Caco-2 (cell line): ENCODE results near the gene HNRNPM. TPM values are rescaled to one million over a fixed set of nuclear protein-coding genes. Genes with fewer than 3 reads are reported as not detected.

Experiments
- BruUV-seq: library from RNA; stranded (reverse); fragments of 400-500 nt; replicated peaks from 2 replicates; lab custom pipeline; 2021; lab: Mats Ljungman, UMichigan
- CTCF ChIA-PET: fragments of 300-600 bp; sonication (Branson Sonifier 250); formaldehyde crosslinking; loops from one replicate; lab custom pipeline; 2022; ENCODE audit warnings: antibody characterized with exemption; lab: Charles Lee
- POLR2A ChIA-PET: fragments of 300-600 bp; sonication (Branson Sonifier 250); formaldehyde crosslinking; loops from one replicate; lab custom pipeline; 2022; ENCODE audit warnings: antibody characterized with exemption; lab: Charles Lee
- DNase-seq, 2 experiments: peaks; one replicate each; pipeline versions ENCODE4 v3.0.0 to v3.0.0-alpha.2; 2020 to 2022
- H3K27me3 ChIP-seq: replicated peaks from 2 replicates; pipeline ENCODE4 v1.6.0; 2011; ENCODE audit warnings: low read length; ENCODE audit not compliant: control insufficient read depth, insufficient read depth
- H3K36me3 ChIP-seq: 2 replicates; pipeline ENCODE4 v1.5.1; 2011; ENCODE audit warnings: low read length; ENCODE audit not compliant: control insufficient read depth, insufficient read depth
- H3K4me1 ChIP-seq: fragments of 250-450 bp; sonication (Bioruptor Pico); 2 replicates; pipeline ENCODE4 v1.5.1; 2020; ENCODE audit warnings: mild to moderate bottlenecking
- H3K4me3 ChIP-seq: 2 replicates; pipeline ENCODE4 v1.5.1; 2011; ENCODE audit warnings: low read depth, mild to moderate bottlenecking, control low read depth, low read length
- H3K9me3 ChIP-seq: fragments of 250-450 bp; sonication (Bioruptor Pico); 2 replicates; pipeline ENCODE4 v1.5.1; 2020; ENCODE audit warnings: mild to moderate bottlenecking, moderate library complexity
- H3K27ac Mint-ChIP-seq: one replicate; pipeline ENCODE4 v1.8.0; 2022; ENCODE audit warnings: mixed read lengths; ENCODE audit not compliant: unreplicated experiment
- H3K27me3 Mint-ChIP-seq: one replicate; pipeline ENCODE4 v1.8.0; 2022; ENCODE audit warnings: mixed read lengths; ENCODE audit not compliant: insufficient read depth, unreplicated experiment
- H3K36me3 Mint-ChIP-seq: one replicate; pipeline ENCODE4 v1.8.0; 2022; ENCODE audit warnings: mild to moderate bottlenecking, mixed read lengths; ENCODE audit not compliant: insufficient read depth, unreplicated experiment
- H3K4me1 Mint-ChIP-seq: one replicate; pipeline ENCODE4 v1.8.0; 2022; ENCODE audit warnings: low read depth, mixed read lengths; ENCODE audit not compliant: unreplicated experiment
- H3K4me3 Mint-ChIP-seq: one replicate; pipeline ENCODE4 v1.8.0; 2022; ENCODE audit warnings: mild to moderate bottlenecking, moderate library complexity, mixed read lengths; ENCODE audit not compliant: unreplicated experiment
- H3K9me3 Mint-ChIP-seq: one replicate; pipeline ENCODE4 v1.8.0; 2022; ENCODE audit warnings: mixed read lengths; ENCODE audit not compliant: unreplicated experiment
- intact Hi-C: fragments of 100-400 bp; cut with micrococcal nuclease; formaldehyde crosslinking; loops from one replicate; pipeline ENCODE4 v1.10.0; 2022; ENCODE audit not compliant: unreplicated experiment
- total RNA-seq: library from RNA; stranded (reverse); gene quantifications from 2 replicates; pipeline ENCODE4 v1.2.3, GENCODE V29; 2022
- TF ChIP-seq, protein P1 (sequence below), 2 experiments: fragments of 200-600 bp in 1 of 2; IDR thresholded peaks; 1 replicate in 1 of 2; 2 replicates in 1 of 2; pipeline versions ENCODE4 v1.5.1 to v1.8.0; 2011 to 2022; ENCODE audit warnings: antibody characterized with exemption in 1 of 2, control low read depth in 1 of 2, inconsistent platforms in 1 of 2, low read depth in 1 of 2, low read length in 1 of 2, mild to moderate bottlenecking in 1 of 2, moderate library complexity in 1 of 2; ENCODE audit not compliant: insufficient read depth in 1 of 2, severe bottlenecking in 1 of 2, unreplicated experiment in 1 of 2

The HNRNPM gene
- total RNA-seq, 1 experiment from 2014 or later: 271 TPM

DNA sequence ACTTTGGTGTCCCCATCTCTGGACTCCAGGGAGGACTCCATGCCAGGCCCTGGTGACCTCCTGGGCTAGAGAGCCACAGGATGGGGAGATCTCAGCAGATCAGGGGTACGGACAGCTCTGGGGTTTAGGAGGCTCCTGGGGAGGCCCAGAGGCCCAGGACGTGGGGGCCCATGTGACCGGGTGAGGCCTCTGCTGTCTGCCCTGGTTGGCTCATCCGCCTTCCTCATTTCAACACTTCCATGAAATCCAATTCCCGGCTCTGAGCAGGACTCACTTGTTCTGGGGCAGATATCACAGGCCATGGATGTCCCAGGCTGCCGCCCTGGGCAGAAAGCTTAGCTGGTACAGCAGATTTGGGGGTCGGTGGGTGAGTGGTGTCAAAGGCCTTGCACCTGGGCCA lies 58.7 kb downstream of the HNRNPM start:
- Mint-ChIP-seq H3K4me1 (no peaks in the 10 kb centered on the region), H3K27ac (no peak overlapping the region), H3K9me3 (no peaks in the 10 kb centered on the region), H3K27me3 (no peaks in the 10 kb centered on the region), H3K36me3 (peaks cover 28% of the 10 kb centered on the region), H3K4me3 (no peak overlapping the region)
- H3K36me3 ChIP-seq: no peaks in the 10 kb centered on the region
- H3K4me1 ChIP-seq: 0 out of 2 replicates have a peak, but pooled peaks cover 3% of the 10 kb centered on the region
- TF ChIP-seq, protein P1, sequence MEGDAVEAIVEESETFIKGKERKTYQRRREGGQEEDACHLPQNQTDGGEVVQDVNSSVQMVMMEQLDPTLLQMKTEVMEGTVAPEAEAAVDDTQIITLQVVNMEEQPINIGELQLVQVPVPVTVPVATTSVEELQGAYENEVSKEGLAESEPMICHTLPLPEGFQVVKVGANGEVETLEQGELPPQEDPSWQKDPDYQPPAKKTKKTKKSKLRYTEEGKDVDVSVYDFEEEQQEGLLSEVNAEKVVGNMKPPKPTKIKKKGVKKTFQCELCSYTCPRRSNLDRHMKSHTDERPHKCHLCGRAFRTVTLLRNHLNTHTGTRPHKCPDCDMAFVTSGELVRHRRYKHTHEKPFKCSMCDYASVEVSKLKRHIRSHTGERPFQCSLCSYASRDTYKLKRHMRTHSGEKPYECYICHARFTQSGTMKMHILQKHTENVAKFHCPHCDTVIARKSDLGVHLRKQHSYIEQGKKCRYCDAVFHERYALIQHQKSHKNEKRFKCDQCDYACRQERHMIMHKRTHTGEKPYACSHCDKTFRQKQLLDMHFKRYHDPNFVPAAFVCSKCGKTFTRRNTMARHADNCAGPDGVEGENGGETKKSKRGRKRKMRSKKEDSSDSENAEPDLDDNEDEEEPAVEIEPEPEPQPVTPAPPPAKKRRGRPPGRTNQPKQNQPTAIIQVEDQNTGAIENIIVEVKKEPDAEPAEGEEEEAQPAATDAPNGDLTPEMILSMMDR (IDR thresholded peaks at IDR 0.05; ENCODE audit: insufficient read depth in 1 of 2, low read depth in 1 of 2, low read length in 1 of 2, severe bottlenecking in 1 of 2, unreplicated experiment in 1 of 2): no peak
- POLR2A ChIA-PET: no interaction called here
- no peak for DNase-seq
- no peaks in the 10 kb centered on the region for H3K27me3 ChIP-seq
- H3K9me3 ChIP-seq: no peaks in the 10 kb centered on the region
- intact Hi-C loops: no loop called here
- no peak overlapping the region for H3K4me3 ChIP-seq
- CTCF ChIA-PET: interaction anchor here (0.7 kb wide), 1 partner anchor 90 kb away, joined by 6 read pairs; the partner anchor contains the start of gene MARCHF2
- no TSS peak for BruUV-seq

DNA sequence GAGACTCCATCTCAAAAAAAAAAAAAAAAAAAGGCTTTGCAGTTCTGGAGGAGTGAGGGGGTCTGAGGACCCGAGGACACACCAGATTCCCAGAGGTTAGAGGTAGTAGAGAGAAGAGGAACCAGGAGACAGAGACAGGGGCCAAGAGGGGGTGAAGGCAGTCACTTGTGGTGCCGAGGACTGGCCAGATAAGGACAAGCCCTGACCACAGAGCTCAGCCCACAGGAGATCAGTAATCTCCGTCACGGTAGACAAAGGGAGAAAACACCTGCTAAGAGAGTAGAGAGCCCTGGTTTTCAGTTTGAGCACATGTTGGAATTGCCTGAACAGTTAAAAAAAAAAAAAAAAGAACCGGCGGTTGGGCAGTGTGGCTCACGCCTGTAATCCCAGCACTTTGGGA lies 59.4 kb downstream of the HNRNPM start:
- H3K4me1 ChIP-seq: 0 out of 2 replicates have a peak, but pooled peaks cover 3% of the 10 kb centered on the region
- DNase-seq: no peak
- no peaks in the 10 kb centered on the region for H3K27me3 ChIP-seq
- Mint-ChIP-seq H3K27ac (no peak overlapping the region), H3K4me3 (peak overlapping the region; percentile 23), H3K9me3 (no peaks in the 10 kb centered on the region), H3K4me1 (no peaks in the 10 kb centered on the region), H3K27me3 (no peaks in the 10 kb centered on the region), H3K36me3 (peaks cover 28% of the 10 kb centered on the region)
- TF ChIP-seq, protein P1 (IDR thresholded peaks at IDR 0.05; ENCODE audit: insufficient read depth in 1 of 2, low read depth in 1 of 2, low read length in 1 of 2, severe bottlenecking in 1 of 2, unreplicated experiment in 1 of 2): no peak
- no TSS peak for BruUV-seq
- intact Hi-C loops: no loop called here
- H3K4me3 ChIP-seq: no peak overlapping the region
- no peaks in the 10 kb centered on the region for H3K36me3 ChIP-seq
- ChIA-PET CTCF (interaction anchor here (0.7 kb wide), 1 partner anchor 136 kb away, joined by 3 read pairs; no protein-coding TSS in a partner anchor), POLR2A (interaction anchor here (1.4 kb wide), 1 partner anchor 60 kb away, joined by 3 read pairs; the partner anchor contains the start of gene HNRNPM)
- no peaks in the 10 kb centered on the region for H3K9me3 ChIP-seq

DNA sequence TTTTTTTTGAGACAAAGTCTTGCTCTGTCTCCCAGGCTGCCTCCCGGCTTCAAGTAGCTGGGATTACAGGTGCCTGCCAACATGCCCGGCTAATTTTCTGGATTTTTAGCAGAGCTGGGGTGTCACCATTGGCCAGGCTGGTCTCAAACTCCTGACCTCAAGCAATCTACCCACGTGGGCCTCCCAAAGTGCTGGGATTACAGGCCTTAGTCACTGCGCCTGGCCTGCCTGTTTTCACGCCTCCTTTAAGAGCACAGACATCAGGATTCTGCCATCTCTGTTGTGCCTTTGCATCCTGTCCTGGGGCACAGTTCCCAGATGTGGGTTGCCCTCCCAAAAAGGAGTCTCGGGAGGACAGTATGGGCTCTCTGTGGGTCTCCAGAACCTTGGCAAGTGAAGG lies 60.1 kb downstream of the HNRNPM start:
- DNase-seq: no peak
- Mint-ChIP-seq H3K4me3 (peak overlapping the region; percentile 91), H3K9me3 (no peaks in the 10 kb centered on the region), H3K4me1 (no peaks in the 10 kb centered on the region), H3K27me3 (no peaks in the 10 kb centered on the region), H3K36me3 (peaks cover 28% of the 10 kb centered on the region), H3K27ac (no peak overlapping the region)
- TF ChIP-seq, protein P1 (IDR thresholded peaks at IDR 0.05; ENCODE audit: insufficient read depth in 1 of 2, low read depth in 1 of 2, low read length in 1 of 2, severe bottlenecking in 1 of 2, unreplicated experiment in 1 of 2): no peak
- Histone ChIP-seq H3K9me3 (no peaks in the 10 kb centered on the region), H3K4me1 (0 out of 2 replicates have a peak, but pooled peaks cover 3% of the 10 kb centered on the region), H3K27me3 (no peaks in the 10 kb centered on the region), H3K36me3 (no peaks in the 10 kb centered on the region), H3K4me3 (no peak overlapping the region; the same call in 1 of the 2 replicates)
- POLR2A ChIA-PET: interaction anchor here (1.1 to 1.4 kb wide), 3 partner anchors 9 to 92 kb away, joined by 3 to 5 read pairs (median 5); partner anchors contain the start of genes HNRNPM, MARCHF2 and ZNF414
- intact Hi-C loops: loop anchor here (5.0 kb wide), 1 partner anchor 93 kb away; the partner anchor contains the start of gene MARCHF2
- CTCF ChIA-PET: interaction anchor here (0.7 to 2.1 kb wide), 4 partner anchors 11 to 135 kb away, joined by 3 to 19 read pairs (median 4); partner anchors contain the start of gene MARCHF2
- BruUV-seq: no TSS peak
